Measurements from ENCODE around the gene CMIP. TPM values are rescaled to one million over a fixed set of nuclear protein-coding genes. Genes with fewer than 3 reads are reported as not detected.
A peak's percentile ranks its signal among the peaks of the same experiment; 100 is the strongest.

CMIP gene
- polyA plus RNA-seq, 3 donors = 0.85 to 61.9 (median 0.93) TPM

DNA sequence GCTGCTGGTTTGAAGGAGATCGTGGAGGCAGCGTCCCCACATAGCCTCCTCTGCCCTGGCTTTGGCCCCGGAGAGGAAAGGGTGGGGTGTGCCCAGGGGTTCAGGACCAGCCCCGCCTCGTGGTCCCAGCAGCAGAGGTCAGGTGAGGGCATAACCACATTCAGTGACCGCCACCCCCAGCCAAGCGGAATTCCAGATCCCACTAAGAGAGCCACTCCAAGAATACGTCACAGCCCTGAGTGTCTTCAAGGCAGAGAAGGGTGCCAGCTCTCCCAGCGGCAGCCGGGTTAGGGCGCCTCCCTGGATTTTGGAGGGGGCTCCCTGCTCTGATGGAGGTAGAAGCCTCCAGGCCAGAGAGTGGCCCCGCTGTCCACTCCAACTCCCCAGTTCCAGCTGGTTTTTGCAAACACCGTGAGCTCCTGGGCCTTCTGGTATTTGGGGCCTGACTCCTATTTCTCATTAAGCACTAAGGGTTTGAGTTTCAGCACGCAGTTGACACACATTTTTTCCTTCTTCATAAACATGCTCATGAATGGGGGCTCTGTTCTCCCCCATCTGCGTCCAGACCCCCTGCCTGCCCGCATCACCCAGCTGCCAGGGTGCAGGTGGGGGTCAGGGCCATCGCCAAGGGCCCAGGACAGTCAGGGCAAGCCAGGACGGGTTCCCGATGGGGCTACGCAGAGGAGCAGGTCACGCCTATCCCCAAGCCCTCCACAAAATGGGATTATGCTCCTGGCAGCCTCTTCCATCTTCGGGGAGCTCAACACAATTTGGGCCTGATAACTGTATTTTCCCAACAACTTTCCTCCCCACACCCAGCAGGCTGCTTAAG lies 236.1 kb downstream of the CMIP start:
- TF ChIP-seq, protein P1, sequence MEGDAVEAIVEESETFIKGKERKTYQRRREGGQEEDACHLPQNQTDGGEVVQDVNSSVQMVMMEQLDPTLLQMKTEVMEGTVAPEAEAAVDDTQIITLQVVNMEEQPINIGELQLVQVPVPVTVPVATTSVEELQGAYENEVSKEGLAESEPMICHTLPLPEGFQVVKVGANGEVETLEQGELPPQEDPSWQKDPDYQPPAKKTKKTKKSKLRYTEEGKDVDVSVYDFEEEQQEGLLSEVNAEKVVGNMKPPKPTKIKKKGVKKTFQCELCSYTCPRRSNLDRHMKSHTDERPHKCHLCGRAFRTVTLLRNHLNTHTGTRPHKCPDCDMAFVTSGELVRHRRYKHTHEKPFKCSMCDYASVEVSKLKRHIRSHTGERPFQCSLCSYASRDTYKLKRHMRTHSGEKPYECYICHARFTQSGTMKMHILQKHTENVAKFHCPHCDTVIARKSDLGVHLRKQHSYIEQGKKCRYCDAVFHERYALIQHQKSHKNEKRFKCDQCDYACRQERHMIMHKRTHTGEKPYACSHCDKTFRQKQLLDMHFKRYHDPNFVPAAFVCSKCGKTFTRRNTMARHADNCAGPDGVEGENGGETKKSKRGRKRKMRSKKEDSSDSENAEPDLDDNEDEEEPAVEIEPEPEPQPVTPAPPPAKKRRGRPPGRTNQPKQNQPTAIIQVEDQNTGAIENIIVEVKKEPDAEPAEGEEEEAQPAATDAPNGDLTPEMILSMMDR (IDR thresholded peaks at IDR 0.05) = no peak
- peaks cover 77 to 95% of the 10 kb centered on the region in 2 donors for H3K36me3 ChIP-seq (replicated peaks in 1 of 2; ENCODE audit: control insufficient read depth in 1 of 2, insufficient read depth in 2 of 2, low read length in 2 of 2)
- no peaks in the 10 kb centered on the region for H3K27me3 ChIP-seq (ENCODE audit: control insufficient read depth in 2 of 2, insufficient read depth in 2 of 2, low read length in 2 of 2)
- peaks cover 0 to 5% (median 0%) of the 10 kb centered on the region in 7 donors for H3K9me3 Mint-ChIP-seq
- H3K36me3 Mint-ChIP-seq = peaks cover 70 to 96% of the 10 kb centered on the region in 2 donors
- WGBS (ENCODE audit: insufficient coverage) = over 99% methylated on average over 15 of the region's 22 CpGs
- no peak overlapping the region for H2AFZ ChIP-seq (ENCODE audit: insufficient read depth, low read depth, low read length, poor library complexity, severe bottlenecking)
- H3K4me3 Mint-ChIP-seq = no peak overlapping the region
- intact Hi-C loops (cut with micrococcal nuclease) = no loop called here
- no peaks in the 10 kb centered on the region for H3K4me1 ChIP-seq (ENCODE audit: control insufficient read depth in 1 of 2, insufficient read depth in 2 of 2, low read length in 2 of 2)
- no peak overlapping the region for H3K4me3 ChIP-seq (replicated peaks in 1 of 3; ENCODE audit: low read depth in 2 of 3, low read length in 3 of 3)
- H3K4me1 Mint-ChIP-seq = no peaks in the 10 kb centered on the region
- DNase-seq = no peak
- H3K27ac Mint-ChIP-seq = peak overlapping the region in 2 of 7 donors; percentile 67 to 68
- H3K79me2 ChIP-seq (ENCODE audit: insufficient read depth, low read length) = peaks cover 18% of the 10 kb centered on the region
- no peak overlapping the region for H3K4me2 ChIP-seq (replicated peaks; ENCODE audit: extremely low read depth, low read length, poor library complexity, severe bottlenecking)
- peaks cover 100% of the 10 kb centered on the region for H4K20me1 ChIP-seq (ENCODE audit: insufficient read depth, low read length)
- H3K27ac ChIP-seq (ENCODE audit: low read depth in 1 of 2, low read length in 2 of 2) = no peak overlapping the region
- peaks cover 0 to 2% (median 0%) of the 10 kb centered on the region in 3 donors for H3K27me3 Mint-ChIP-seq (ENCODE audit: low read depth in 3 of 3)
- no peak overlapping the region for H3K9ac ChIP-seq (ENCODE audit: insufficient read depth, low read length, poor library complexity, severe bottlenecking)
- no peaks in the 10 kb centered on the region for H3K9me3 ChIP-seq (replicated peaks in 1 of 2; ENCODE audit: control insufficient read depth in 1 of 2, insufficient read depth in 1 of 2, low read length in 2 of 2)

DNA sequence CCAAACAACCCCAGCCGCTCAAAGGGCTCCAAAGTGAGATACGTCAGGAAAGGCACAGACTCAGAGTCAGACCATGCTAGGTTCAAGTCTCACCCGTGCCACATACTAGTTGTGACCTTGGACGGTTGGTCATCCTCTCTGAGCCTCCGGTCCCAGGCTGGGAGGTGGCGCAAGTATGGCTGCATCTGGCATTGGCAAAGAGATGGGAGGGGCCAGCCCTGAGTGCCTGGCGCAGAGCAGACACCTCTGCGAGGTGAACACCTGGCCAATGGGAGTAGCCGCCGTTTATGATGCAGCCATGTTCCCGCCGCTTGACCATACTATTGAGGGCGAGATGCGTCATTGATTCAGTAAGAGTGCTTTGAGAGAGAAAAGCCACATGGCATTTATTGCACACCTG lies 236.7 kb downstream of the CMIP start:
- DNase-seq = no peak
- Histone ChIP-seq H3K9me3 (replicated peaks in 1 of 2; ENCODE audit: control insufficient read depth in 1 of 2, insufficient read depth in 1 of 2, low read length in 2 of 2) (no peaks in the 10 kb centered on the region), H4K20me1 (ENCODE audit: insufficient read depth, low read length) (peaks cover 100% of the 10 kb centered on the region), H2AFZ (ENCODE audit: insufficient read depth, low read depth, low read length, poor library complexity, severe bottlenecking) (no peak overlapping the region), H3K4me3 (replicated peaks in 1 of 3; ENCODE audit: low read depth in 2 of 3, low read length in 3 of 3) (no peak overlapping the region), H3K27me3 (ENCODE audit: control insufficient read depth in 2 of 2, insufficient read depth in 2 of 2, low read length in 2 of 2) (no peaks in the 10 kb centered on the region), H3K79me2 (ENCODE audit: insufficient read depth, low read length) (peaks cover 24% of the 10 kb centered on the region), H3K4me2 (replicated peaks; ENCODE audit: extremely low read depth, low read length, poor library complexity, severe bottlenecking) (no peak overlapping the region), H3K4me1 (ENCODE audit: control insufficient read depth in 1 of 2, insufficient read depth in 2 of 2, low read length in 2 of 2) (no peaks in the 10 kb centered on the region), H3K9ac (ENCODE audit: insufficient read depth, low read length, poor library complexity, severe bottlenecking) (no peak overlapping the region), H3K36me3 (replicated peaks in 1 of 2; ENCODE audit: control insufficient read depth in 1 of 2, insufficient read depth in 2 of 2, low read length in 2 of 2) (peaks cover 77 to 95% of the 10 kb centered on the region in 2 donors), H3K27ac (ENCODE audit: low read depth in 1 of 2, low read length in 2 of 2) (no peak overlapping the region)
- no peak overlapping the region for H3K4me3 Mint-ChIP-seq
- intact Hi-C loops (cut with micrococcal nuclease) = no loop called here
- over 99% methylated on average over 14 of the region's 14 CpGs for WGBS (ENCODE audit: insufficient coverage)
- TF ChIP-seq, protein P1 (IDR thresholded peaks at IDR 0.05) = no peak
- H3K27ac Mint-ChIP-seq = peak overlapping the region in 3 of 7 donors; percentile 15 to 68 (median 20)
- peaks cover 0 to 5% (median 0%) of the 10 kb centered on the region in 7 donors for H3K9me3 Mint-ChIP-seq
- no peaks in the 10 kb centered on the region for H3K4me1 Mint-ChIP-seq
- peaks cover 68 to 96% of the 10 kb centered on the region in 2 donors for H3K36me3 Mint-ChIP-seq
- H3K27me3 Mint-ChIP-seq (ENCODE audit: low read depth in 3 of 3) = peaks cover 0 to 2% (median 0%) of the 10 kb centered on the region in 3 donors

Data from CD14-positive monocyte (primary cell).